GM12878 (cell line): Measurements from ENCODE around the gene RXFP3. TPM values are rescaled to one million over a fixed set of nuclear protein-coding genes. Genes with fewer than 3 reads are reported as not detected.

Source experiments
- ATF7 ChIP-seq: fragments of 450-650 bp; IDR thresholded peaks from 2 replicates; pipeline ENCODE4 v1.6.1; 2016; ENCODE audit warnings: low read depth, mild to moderate bottlenecking
- BRCA1 ChIP-seq: IDR thresholded peaks from 2 replicates; pipeline ENCODE4 v1.6.1; 2011; ENCODE audit warnings: low read depth, low read length, improper control_type of control experiment
- DPF2 ChIP-seq: fragments of 450-650 bp; IDR thresholded peaks from 2 replicates; pipeline ENCODE4 v1.6.1; 2017; ENCODE audit warnings: mild to moderate bottlenecking
- E2F8 ChIP-seq: fragments of 450-650 bp; IDR thresholded peaks from 2 replicates; pipeline ENCODE4 v1.6.1; 2018; ENCODE audit warnings: mild to moderate bottlenecking, low read depth, moderate library complexity; ENCODE audit not compliant: partially characterized antibody
- HDAC6 ChIP-seq: fragments of 200-600 bp; sonication (generic); IDR thresholded peaks from one replicate; pipeline ENCODE4 v1.8.0; 2017; ENCODE audit warnings: antibody characterized with exemption; ENCODE audit not compliant: unreplicated experiment
- KLF5 ChIP-seq: fragments of 450-650 bp; IDR thresholded peaks from 2 replicates; pipeline ENCODE4 v1.6.1; 2014; ENCODE audit warnings: mild to moderate bottlenecking; ENCODE audit not compliant: partially characterized antibody
- NR2C2 ChIP-seq: IDR thresholded peaks from 2 replicates; pipeline ENCODE4 v1.6.1; 2011; ENCODE audit warnings: borderline replicate concordance, low read depth; ENCODE audit not compliant: control insufficient read depth, insufficient read length
- POLR2AphosphoS2 ChIP-seq: IDR thresholded peaks from 2 replicates; pipeline ENCODE4 v1.6.1; 2011; ENCODE audit warnings: low read depth, mild to moderate bottlenecking, low read length, improper control_type of control experiment, moderate library complexity
- SMC3 ChIP-seq: IDR thresholded peaks from 2 replicates; pipeline ENCODE4 v1.6.1; 2011; ENCODE audit warnings: low read length, improper control_type of control experiment, borderline replicate concordance
- SREBF1 ChIP-seq: IDR thresholded peaks from 2 replicates; pipeline ENCODE4 v1.6.1; 2012; ENCODE audit warnings: mild to moderate bottlenecking, low read length
- SREBF2 ChIP-seq: IDR thresholded peaks from 2 replicates; pipeline ENCODE4 v1.6.1; 2012; ENCODE audit warnings: mild to moderate bottlenecking, low read length
- SRF ChIP-seq, 2 experiments: IDR thresholded peaks; 2 replicates each; pipeline ENCODE4 v1.6.1; 2011; ENCODE audit warnings: low read depth in 2 of 2, low read length in 2 of 2, mild to moderate bottlenecking in 1 of 2, moderate library complexity in 1 of 2
- ZBED1 ChIP-seq: IDR thresholded peaks from 2 replicates; pipeline ENCODE4 v1.6.1; 2016; ENCODE audit warnings: borderline replicate concordance
- ZNF622 ChIP-seq: fragments of 450-650 bp; IDR thresholded peaks from 2 replicates; pipeline ENCODE4 v1.6.1; 2017; ENCODE audit warnings: mild to moderate bottlenecking, inconsistent platforms
- polyA plus RNA-seq, 11 experiments: library from polyadenylated mRNA; depleted of rRNA in 4 of 11; unstranded in 6 of 11; stranded (reverse) in 5 of 11; fragments of >200 nt; fragmentation: Nextera tagmentation in 4 of 11; fragmentation: Illumina TruSeq in 1 of 11; extraction: Ambion mirVana in 4 of 11; extraction: Trizol in 1 of 11; gene quantifications; 1 replicate in 1 of 11; 2 replicates in 10 of 11; pipeline versions ENCODE4 v1.2.1 to v1.2.3, GENCODE V29; 2011 to 2016; ENCODE audit warnings: inconsistent platforms in 2 of 11, missing spikeins in 2 of 11, low read depth in 1 of 11
- total RNA-seq, 4 experiments: library from RNA; depleted of rRNA in 3 of 4; stranded (reverse); fragments of >200 nt in 3 of 4; fragmentation: Illumina TruSeq in 1 of 4; extraction: Trizol in 1 of 4; gene quantifications; 2 replicates each; pipeline versions ENCODE4 v1.2.1 to v1.2.3, GENCODE V29; 2013 to 2021
- TF ChIP-seq, protein P1 (sequence below): fragments of 450-650 bp; IDR thresholded peaks from 2 replicates; pipeline ENCODE4 v1.6.1; 2016; ENCODE audit warnings: mild to moderate bottlenecking, moderate library complexity, borderline replicate concordance
- TF ChIP-seq, protein P2 (sequence below): IDR thresholded peaks from 2 replicates; pipeline ENCODE4 v1.6.1; 2012; ENCODE audit warnings: low read length, inconsistent platforms
- TF ChIP-seq, protein P3 (sequence below): fragments of 150-350 bp; IDR thresholded peaks from 2 replicates; pipeline ENCODE4 v1.6.1; 2014; ENCODE audit warnings: mild to moderate bottlenecking, low read depth, low read length
- TF ChIP-seq, protein P4 (sequence below): fragments of 450-650 bp; IDR thresholded peaks from 2 replicates; pipeline ENCODE4 v1.6.1; 2017; ENCODE audit warnings: mild to moderate bottlenecking, moderate library complexity

Gene RXFP3
- total and polyA plus RNA-seq, 10 of the 15 experiments (the other 5 are each of a cell fraction or from before 2014, with no cell fraction given): 0.03 to 0.06 TPM; not detected in 8

GRCh38 chr5:33925278-33925677 lies 10.9 kb upstream of the RXFP3 start (continued):
- TF ChIP-seq, protein P1, sequence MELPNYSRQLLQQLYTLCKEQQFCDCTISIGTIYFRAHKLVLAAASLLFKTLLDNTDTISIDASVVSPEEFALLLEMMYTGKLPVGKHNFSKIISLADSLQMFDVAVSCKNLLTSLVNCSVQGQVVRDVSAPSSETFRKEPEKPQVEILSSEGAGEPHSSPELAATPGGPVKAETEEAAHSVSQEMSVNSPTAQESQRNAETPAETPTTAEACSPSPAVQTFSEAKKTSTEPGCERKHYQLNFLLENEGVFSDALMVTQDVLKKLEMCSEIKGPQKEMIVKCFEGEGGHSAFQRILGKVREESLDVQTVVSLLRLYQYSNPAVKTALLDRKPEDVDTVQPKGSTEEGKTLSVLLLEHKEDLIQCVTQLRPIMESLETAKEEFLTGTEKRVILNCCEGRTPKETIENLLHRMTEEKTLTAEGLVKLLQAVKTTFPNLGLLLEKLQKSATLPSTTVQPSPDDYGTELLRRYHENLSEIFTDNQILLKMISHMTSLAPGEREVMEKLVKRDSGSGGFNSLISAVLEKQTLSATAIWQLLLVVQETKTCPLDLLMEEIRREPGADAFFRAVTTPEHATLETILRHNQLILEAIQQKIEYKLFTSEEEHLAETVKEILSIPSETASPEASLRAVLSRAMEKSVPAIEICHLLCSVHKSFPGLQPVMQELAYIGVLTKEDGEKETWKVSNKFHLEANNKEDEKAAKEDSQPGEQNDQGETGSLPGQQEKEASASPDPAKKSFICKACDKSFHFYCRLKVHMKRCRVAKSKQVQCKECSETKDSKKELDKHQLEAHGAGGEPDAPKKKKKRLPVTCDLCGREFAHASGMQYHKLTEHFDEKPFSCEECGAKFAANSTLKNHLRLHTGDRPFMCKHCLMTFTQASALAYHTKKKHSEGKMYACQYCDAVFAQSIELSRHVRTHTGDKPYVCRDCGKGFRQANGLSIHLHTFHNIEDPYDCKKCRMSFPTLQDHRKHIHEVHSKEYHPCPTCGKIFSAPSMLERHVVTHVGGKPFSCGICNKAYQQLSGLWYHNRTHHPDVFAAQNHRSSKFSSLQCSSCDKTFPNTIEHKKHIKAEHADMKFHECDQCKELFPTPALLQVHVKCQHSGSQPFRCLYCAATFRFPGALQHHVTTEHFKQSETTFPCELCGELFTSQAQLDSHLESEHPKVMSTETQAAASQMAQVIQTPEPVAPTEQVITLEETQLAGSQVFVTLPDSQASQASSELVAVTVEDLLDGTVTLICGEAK: no peak
- TF ChIP-seq HDAC6 (no peak), DPF2 (peak; percentile 59; the same call in 1 of the 2 replicates), POLR2AphosphoS2 (no peak), SREBF1 (no peak), E2F8 (no peak), NR2C2 (no peak), BRCA1 (no peak), SRF (IDR thresholded peaks at IDR 0.05; ENCODE audit: low read depth in 2 of 2, low read length in 2 of 2) (no peak), KLF5 (no peak), SREBF2 (no peak), ZBED1 (no peak), ATF7 (peak; percentile 51), SMC3 (no peak), ZNF622 (no peak)
- TF ChIP-seq, protein P2, sequence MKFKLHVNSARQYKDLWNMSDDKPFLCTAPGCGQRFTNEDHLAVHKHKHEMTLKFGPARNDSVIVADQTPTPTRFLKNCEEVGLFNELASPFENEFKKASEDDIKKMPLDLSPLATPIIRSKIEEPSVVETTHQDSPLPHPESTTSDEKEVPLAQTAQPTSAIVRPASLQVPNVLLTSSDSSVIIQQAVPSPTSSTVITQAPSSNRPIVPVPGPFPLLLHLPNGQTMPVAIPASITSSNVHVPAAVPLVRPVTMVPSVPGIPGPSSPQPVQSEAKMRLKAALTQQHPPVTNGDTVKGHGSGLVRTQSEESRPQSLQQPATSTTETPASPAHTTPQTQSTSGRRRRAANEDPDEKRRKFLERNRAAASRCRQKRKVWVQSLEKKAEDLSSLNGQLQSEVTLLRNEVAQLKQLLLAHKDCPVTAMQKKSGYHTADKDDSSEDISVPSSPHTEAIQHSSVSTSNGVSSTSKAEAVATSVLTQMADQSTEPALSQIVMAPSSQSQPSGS: no peak
- TF ChIP-seq, protein P3, sequence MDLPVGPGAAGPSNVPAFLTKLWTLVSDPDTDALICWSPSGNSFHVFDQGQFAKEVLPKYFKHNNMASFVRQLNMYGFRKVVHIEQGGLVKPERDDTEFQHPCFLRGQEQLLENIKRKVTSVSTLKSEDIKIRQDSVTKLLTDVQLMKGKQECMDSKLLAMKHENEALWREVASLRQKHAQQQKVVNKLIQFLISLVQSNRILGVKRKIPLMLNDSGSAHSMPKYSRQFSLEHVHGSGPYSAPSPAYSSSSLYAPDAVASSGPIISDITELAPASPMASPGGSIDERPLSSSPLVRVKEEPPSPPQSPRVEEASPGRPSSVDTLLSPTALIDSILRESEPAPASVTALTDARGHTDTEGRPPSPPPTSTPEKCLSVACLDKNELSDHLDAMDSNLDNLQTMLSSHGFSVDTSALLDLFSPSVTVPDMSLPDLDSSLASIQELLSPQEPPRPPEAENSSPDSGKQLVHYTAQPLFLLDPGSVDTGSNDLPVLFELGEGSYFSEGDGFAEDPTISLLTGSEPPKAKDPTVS: no peak
- TF ChIP-seq, protein P4, sequence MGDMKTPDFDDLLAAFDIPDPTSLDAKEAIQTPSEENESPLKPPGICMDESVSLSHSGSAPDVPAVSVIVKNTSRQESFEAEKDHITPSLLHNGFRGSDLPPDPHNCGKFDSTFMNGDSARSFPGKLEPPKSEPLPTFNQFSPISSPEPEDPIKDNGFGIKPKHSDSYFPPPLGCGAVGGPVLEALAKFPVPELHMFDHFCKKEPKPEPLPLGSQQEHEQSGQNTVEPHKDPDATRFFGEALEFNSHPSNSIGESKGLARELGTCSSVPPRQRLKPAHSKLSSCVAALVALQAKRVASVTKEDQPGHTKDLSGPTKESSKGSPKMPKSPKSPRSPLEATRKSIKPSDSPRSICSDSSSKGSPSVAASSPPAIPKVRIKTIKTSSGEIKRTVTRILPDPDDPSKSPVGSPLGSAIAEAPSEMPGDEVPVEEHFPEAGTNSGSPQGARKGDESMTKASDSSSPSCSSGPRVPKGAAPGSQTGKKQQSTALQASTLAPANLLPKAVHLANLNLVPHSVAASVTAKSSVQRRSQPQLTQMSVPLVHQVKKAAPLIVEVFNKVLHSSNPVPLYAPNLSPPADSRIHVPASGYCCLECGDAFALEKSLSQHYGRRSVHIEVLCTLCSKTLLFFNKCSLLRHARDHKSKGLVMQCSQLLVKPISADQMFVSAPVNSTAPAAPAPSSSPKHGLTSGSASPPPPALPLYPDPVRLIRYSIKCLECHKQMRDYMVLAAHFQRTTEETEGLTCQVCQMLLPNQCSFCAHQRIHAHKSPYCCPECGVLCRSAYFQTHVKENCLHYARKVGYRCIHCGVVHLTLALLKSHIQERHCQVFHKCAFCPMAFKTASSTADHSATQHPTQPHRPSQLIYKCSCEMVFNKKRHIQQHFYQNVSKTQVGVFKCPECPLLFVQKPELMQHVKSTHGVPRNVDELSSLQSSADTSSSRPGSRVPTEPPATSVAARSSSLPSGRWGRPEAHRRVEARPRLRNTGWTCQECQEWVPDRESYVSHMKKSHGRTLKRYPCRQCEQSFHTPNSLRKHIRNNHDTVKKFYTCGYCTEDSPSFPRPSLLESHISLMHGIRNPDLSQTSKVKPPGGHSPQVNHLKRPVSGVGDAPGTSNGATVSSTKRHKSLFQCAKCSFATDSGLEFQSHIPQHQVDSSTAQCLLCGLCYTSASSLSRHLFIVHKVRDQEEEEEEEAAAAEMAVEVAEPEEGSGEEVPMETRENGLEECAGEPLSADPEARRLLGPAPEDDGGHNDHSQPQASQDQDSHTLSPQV: no peak
